ENCODE measurements around the gene SHB.

- TF ChIP-seq CTCF (IDR thresholded peaks at IDR 0.05): no peak
- TF ChIP-seq POLR2A (IDR thresholded peaks at IDR 0.05): no peak
These were observed 124.2 kb downstream of the SHB start for GRCh38 chr9:37944671-37945481.
